HG03097 (cell line): ENCODE data around the gene KCNK15.

Experiments
- ATAC-seq: cut with Tn5 transposase; IDR thresholded peaks from one replicate; pipeline ENCODE4 v1.9.1; 2021; ENCODE audit not compliant: unreplicated experiment, low FRiP score

The KCNK15 gene

DNA sequence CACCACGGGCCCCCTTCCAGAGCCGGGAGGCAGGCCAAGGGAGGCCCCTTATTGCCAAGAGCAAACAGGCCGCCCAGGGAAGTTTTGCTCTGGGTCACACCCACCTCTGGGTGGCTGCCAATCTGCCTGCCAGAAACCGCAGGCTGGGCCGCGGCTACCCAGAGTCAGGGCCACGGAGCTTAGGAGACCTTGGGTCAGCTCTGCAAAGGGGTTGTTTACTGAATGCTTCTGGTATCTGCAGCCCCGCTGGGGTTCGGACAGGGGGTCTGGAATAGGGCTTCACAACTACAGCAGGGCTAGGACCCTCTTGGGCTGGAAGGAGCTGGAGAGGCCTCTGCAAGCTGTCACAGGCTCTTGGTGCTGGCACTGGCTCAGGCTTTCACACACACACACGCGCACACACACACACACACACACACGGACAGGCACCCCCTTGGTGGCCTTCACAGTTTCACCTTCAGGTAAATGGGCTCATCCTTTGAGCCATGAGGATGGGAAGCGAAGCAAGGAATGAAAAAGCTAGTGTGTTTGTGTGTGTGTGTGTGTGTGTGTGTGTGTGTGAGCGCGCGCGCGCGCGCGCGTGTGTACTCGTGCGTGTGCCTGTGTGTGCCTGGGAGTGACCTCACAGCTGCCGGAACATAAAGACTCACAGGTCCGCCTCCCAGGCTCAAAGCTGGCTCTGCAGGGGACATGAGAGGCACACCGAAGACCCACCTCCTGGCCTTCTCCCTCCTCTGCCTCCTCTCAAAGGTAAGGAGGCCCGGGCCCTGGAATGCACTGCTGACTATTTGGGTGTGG is 30.8 kb upstream of the KCNK15 start, which contains the start of gene CCN5:
CCN5 (plus strand) TSS at position 669 of the 798 bp plus-strand sequence; CDS start at position 691, 22 bp downstream.
- no peak for ATAC-seq

GRCh38 chr20:44715499-44716308 is 30.0 kb upstream of the KCNK15 start:
- no peak for ATAC-seq

DNA sequence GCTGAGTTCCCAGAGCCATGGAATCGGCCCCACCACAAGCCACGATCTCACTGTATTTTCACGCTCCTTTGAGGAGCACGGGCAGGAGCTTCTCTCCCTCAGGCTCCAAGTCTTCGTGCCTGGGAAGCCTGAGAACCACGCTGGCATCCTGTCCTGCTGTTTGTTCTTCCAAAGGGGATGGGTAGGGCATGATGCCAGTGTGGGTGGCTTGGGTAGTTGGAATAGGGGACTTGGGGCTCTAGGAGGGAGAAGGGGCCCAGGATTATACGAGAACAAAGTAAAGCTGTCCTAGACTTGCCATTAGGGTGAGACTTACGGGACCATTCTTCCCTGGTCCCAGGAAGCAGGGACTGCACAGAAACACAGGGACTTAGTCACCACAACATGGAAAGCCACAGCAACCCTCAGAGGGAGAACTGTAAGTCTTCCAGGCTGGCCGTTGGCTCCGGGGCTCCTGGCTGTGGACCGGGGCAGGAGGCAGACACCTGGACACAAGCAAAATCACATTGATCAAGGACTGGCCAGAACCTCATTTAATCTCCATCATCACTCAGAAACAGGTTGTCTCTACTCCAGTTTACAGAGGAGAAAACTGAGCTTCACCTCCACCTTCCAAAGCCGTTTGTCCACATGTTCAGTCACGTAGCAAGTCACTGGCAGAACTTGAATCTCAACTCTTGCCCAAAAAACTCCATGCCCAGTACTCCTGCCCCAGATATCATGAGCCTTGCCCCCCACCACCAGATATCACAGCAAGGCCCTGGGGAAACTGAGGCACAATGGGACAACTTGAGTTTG is 29.2 kb upstream of the KCNK15 start:
- ATAC-seq: no peak

DNA sequence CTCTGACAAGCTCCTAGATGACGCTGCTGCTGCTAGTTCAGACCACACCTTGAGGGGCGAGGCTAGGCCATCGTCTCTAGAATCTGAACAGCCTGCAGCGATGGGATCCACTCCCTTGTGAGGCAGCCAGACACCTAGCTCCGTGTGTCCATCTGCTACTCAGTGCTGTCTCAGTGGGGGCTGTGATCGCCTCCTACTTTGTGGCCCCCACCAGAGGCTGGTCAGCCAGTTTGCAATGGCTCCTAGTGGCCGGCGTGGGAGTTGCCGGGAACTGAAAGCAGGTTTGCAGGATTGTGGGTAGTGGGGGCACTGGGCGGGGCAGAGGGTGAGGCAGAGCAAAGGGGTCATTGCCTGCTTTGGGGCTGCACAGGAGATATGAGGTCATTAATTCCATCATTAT is 27.7 kb upstream of the KCNK15 start:
- ATAC-seq: no peak

GRCh38 chr20:44719841-44720240 is 25.8 kb upstream of the KCNK15 start:
- no peak for ATAC-seq

DNA sequence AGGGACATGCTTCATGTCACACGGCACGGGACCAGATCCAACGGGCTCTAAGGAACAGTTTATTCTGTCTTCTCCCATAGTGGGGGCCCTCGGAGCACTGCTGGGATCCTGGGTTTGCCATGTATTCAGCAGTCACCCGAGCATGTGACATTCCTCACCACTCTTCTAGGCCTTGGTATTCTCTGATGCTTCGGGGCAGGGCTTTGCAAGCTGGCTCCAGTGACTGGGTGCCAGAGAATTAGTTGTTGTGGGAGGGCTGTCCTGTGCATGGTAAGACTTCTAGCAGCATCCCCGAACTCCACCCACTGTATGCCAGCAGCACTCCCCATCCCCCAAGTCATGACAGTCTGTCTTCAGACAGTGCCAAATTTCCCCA is 25.1 kb upstream of the KCNK15 start:
- no peak for ATAC-seq

DNA sequence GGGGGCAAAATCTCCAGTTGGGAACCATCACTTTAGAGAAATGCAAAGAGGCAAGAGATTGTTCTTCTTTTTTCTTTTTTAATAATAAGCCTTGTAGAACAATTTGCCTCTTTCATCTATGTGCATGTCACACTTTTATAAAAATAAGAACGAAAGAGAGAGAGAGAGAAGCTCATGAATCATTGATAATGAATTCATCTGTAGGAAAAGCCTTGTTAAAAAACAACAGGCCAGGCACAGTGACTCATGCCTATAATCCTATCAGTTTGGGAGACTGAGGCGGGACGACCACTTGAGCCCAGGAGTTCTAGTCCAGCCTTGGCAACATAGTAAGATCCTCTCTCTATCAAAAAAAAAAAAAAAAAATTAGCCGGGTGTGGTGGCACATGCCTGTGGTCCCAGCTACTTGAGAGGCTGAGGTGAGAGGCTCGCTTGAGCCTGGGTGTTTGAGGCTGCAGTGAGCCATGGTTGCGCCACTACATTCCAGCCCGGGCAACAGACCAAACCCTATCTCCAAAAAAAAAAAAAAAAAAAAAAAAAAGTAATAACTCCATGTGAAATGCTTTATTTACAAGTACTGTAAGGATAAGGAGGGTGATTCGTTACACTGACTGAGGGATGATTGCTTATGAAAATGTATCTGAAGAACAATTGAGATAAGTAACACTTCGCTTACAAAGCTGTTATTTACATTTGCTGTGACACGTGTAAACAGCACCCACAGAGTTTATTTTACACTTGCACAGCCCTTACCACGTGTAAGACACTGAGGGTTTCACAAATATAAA is 24.5 kb upstream of the KCNK15 start:
- no peak for ATAC-seq

- no peak for ATAC-seq
Observed at GRCh38 chr20:44721785-44722054, 23.9 kb upstream of the KCNK15 start.

GRCh38 chr20:44722990-44723389 is 22.7 kb upstream of the KCNK15 start:
- no peak for ATAC-seq

DNA sequence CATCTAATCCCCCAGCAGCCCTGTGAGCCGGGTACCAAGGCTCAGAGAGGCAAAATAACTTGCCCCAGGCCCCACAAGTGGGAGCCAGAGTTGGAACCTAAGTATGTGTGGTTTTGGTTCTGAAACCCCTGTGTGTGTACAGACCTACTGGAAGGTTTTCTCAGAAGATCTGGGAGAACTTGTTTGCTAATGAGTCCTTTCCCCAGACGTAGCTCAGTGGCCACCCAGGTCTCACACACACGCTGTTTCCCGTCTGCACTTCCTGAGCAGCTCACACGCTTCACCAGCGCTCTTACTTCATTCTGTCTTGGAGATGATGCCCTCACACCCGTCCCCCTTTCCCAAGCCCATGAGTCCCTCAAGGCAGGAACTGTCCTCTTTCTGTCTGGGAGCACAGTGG is 22.3 kb upstream of the KCNK15 start:
- ATAC-seq: no peak

- no peak for ATAC-seq
Observed at GRCh38 chr20:44723798-44724362, 21.8 kb upstream of the KCNK15 start.

DNA sequence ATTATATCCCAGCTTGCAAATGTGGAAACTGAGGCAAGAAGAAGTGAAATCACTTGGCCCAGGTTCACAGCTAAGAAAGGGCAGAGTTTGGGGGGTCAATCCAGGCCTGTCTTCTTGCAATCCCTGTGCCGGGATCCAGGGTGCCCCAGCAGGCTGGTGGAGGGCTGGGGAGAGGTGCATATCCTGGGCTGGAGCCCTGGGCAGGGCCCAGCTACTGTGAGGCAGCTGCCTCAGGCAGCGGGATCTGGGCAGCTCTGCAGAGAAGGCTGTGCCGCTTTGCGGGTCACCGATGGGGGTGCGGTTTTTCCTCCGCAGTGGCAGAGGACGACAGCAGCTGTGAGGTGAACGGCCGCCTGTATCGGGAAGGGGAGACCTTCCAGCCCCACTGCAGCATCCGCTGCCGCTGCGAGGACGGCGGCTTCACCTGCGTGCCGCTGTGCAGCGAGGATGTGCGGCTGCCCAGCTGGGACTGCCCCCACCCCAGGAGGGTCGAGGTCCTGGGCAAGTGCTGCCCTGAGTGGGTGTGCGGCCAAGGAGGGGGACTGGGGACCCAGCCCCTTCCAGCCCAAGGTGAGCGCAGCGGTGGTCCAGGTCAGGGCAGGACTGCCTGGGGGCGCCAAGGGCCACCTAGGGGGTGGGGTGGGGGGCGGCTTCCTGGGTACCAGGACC is 21.1 kb upstream of the KCNK15 start:
- no peak for ATAC-seq

GRCh38 chr20:44725837-44726236 is 19.8 kb upstream of the KCNK15 start:
- ATAC-seq: no peak

GRCh38 chr20:44727039-44727438 is 18.6 kb upstream of the KCNK15 start:
- ATAC-seq: no peak

GRCh38 chr20:44727651-44728050 is 18.0 kb upstream of the KCNK15 start:
- ATAC-seq: no peak

GRCh38 chr20:44728801-44729443 is 16.7 kb upstream of the KCNK15 start:
- no peak for ATAC-seq

DNA sequence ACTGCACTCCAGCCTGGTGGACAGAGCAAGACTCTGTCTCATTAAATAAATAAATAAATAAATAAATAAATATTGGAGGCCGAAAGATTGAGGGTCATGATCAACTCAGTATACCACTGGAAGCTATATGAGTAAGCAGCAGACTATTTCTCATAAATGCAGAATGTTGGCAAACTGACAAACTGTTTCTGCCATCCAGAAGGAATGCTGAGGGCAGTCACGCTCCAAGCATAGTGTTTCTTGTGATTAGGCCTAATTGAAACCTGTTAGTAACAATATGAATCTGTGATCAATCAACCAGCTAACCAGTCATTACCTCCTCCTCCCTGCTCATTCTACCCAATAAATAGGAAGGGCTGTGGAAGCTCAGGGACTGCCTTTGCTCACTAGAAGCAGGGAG is 15.2 kb upstream of the KCNK15 start:
- no peak for ATAC-seq

DNA sequence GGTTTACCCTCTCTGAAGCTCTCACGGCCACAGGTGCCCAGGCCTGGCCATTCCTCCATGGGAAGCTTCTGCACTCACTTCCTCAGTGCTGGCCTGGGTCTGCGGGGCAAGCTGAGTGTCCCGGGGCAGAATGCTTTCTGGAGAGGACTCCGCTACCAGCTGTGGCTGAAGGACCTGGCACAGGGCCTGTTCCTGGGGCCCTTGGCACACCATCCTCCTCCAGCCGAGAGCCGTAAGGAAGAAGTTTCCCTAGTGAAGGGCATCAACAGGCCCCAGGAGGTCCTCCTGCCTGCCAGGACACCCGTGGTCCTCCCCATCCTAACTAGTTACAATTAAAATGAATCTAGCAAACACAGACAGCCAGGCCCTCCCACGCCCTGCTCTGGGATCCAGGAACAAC is 14.0 kb upstream of the KCNK15 start:
- ATAC-seq: no peak

- no peak for ATAC-seq
Observed at GRCh38 chr20:44732327-44732726, 13.3 kb upstream of the KCNK15 start.
